Measurements from ENCODE around the gene TTN.

TTN gene

GRCh38 chr2:178829299-178829960, 22.2 kb upstream of the TTN start:
- Histone ChIP-seq H3K27ac (no peak overlapping the region), H4K20me1 (ENCODE audit: insufficient read depth) (no peaks in the 10 kb centered on the region), H3K27me3 (ENCODE audit: insufficient read depth, low read depth) (no peaks in the 10 kb centered on the region), H3K36me3 (ENCODE audit: insufficient read depth) (no peaks in the 10 kb centered on the region), H2AFZ (ENCODE audit: low read depth) (no peak overlapping the region), H3K4me3 (IDR thresholded peaks at IDR 0.05; ENCODE audit: insufficient read depth, low read depth, low read length) (no peak overlapping the region), H3K9ac (no peak overlapping the region), H3K4me2 (no peak overlapping the region), H3K4me1 (ENCODE audit: low read depth, poor library complexity, severe bottlenecking) (no peaks in the 10 kb centered on the region), H3K79me2 (ENCODE audit: insufficient read depth, low read depth) (no peaks in the 10 kb centered on the region)
- TF ChIP-seq CTCF (conservative IDR thresholded peaks at IDR 0.05; ENCODE audit: low read depth, low read length), result no peak

- H3K79me2 ChIP-seq (ENCODE audit: insufficient read depth, low read depth), result no peaks in the 10 kb centered on the region
- no peak for TF ChIP-seq CTCF (conservative IDR thresholded peaks at IDR 0.05; ENCODE audit: low read depth, low read length)
- H4K20me1 ChIP-seq (ENCODE audit: insufficient read depth), result no peaks in the 10 kb centered on the region
- no peak overlapping the region for H3K9ac ChIP-seq
- H2AFZ ChIP-seq (ENCODE audit: low read depth), result no peak overlapping the region
- H3K4me1 ChIP-seq (ENCODE audit: low read depth, poor library complexity, severe bottlenecking), result no peaks in the 10 kb centered on the region
- no peaks in the 10 kb centered on the region for H3K36me3 ChIP-seq (ENCODE audit: insufficient read depth)
- no peak overlapping the region for H3K4me3 ChIP-seq (IDR thresholded peaks at IDR 0.05; ENCODE audit: insufficient read depth, low read depth, low read length)
- no peak overlapping the region for H3K4me2 ChIP-seq
- no peak overlapping the region for H3K27ac ChIP-seq
- no peaks in the 10 kb centered on the region for H3K27me3 ChIP-seq (ENCODE audit: insufficient read depth, low read depth)
Measured at GRCh38 chr2:178828486-178828881, 21.3 kb upstream of the TTN start.

- Histone ChIP-seq H3K27ac (no peak overlapping the region), H2AFZ (ENCODE audit: low read depth) (no peak overlapping the region)
Measured at GRCh38 chr2:178827739-178828485, 20.7 kb upstream of the TTN start.

GRCh38 chr2:178827111-178827510, 19.9 kb upstream of the TTN start:
- no peaks in the 10 kb centered on the region for H4K20me1 ChIP-seq (ENCODE audit: insufficient read depth)
- H3K27me3 ChIP-seq (ENCODE audit: insufficient read depth, low read depth), result no peaks in the 10 kb centered on the region
- no peaks in the 10 kb centered on the region for H3K4me1 ChIP-seq (ENCODE audit: low read depth, poor library complexity, severe bottlenecking)
- H3K4me3 ChIP-seq (IDR thresholded peaks at IDR 0.05; ENCODE audit: insufficient read depth, low read depth, low read length), result no peak overlapping the region
- no peak overlapping the region for H3K4me2 ChIP-seq
- H3K9ac ChIP-seq, result no peak overlapping the region
- no peak overlapping the region for H2AFZ ChIP-seq (ENCODE audit: low read depth)
- H3K36me3 ChIP-seq (ENCODE audit: insufficient read depth), result no peaks in the 10 kb centered on the region
- no peak overlapping the region for H3K27ac ChIP-seq
- H3K79me2 ChIP-seq (ENCODE audit: insufficient read depth, low read depth), result no peaks in the 10 kb centered on the region
- TF ChIP-seq CTCF (conservative IDR thresholded peaks at IDR 0.05; ENCODE audit: low read depth, low read length), result no peak

More at GRCh38 chr2:178827739-178828485, 20.7 kb upstream of the TTN start:
- Histone ChIP-seq H3K4me3 (IDR thresholded peaks at IDR 0.05; ENCODE audit: insufficient read depth, low read depth, low read length) (no peak overlapping the region), H3K4me1 (ENCODE audit: low read depth, poor library complexity, severe bottlenecking) (no peaks in the 10 kb centered on the region), H4K20me1 (ENCODE audit: insufficient read depth) (no peaks in the 10 kb centered on the region), H3K79me2 (ENCODE audit: insufficient read depth, low read depth) (no peaks in the 10 kb centered on the region), H3K27me3 (ENCODE audit: insufficient read depth, low read depth) (no peaks in the 10 kb centered on the region), H3K36me3 (ENCODE audit: insufficient read depth) (no peaks in the 10 kb centered on the region), H3K4me2 (no peak overlapping the region), H3K9ac (no peak overlapping the region)
- TF ChIP-seq CTCF (conservative IDR thresholded peaks at IDR 0.05; ENCODE audit: low read depth, low read length), result no peak

Measured in KMS-11 (cell line).